Measurements from ENCODE around the gene COL4A5.

Gene COL4A5

DNA sequence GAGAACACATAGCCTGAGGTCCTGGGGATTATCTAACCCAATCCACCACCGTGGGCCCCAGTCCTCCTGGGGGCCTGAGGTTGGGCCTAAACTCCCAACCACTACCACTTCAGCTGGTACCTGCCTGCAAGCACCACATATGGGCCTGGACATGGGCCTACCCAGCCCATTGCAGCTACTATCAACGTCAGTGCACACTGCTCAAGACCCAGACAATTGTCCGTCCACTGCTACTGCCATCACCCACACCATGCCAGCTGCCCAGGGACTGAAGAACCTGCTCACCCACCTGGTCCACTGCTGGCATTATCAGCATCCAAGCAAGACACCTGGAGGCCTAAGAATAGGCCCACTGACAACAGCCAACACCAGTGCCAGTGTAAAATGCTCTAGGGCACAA, 88.1 kb downstream of the COL4A5 start:
- TF ChIP-seq EZH2phosphoT487 (conservative IDR thresholded peaks at IDR 0.05; ENCODE audit: low read length) = no peak
- TF ChIP-seq, protein P1, sequence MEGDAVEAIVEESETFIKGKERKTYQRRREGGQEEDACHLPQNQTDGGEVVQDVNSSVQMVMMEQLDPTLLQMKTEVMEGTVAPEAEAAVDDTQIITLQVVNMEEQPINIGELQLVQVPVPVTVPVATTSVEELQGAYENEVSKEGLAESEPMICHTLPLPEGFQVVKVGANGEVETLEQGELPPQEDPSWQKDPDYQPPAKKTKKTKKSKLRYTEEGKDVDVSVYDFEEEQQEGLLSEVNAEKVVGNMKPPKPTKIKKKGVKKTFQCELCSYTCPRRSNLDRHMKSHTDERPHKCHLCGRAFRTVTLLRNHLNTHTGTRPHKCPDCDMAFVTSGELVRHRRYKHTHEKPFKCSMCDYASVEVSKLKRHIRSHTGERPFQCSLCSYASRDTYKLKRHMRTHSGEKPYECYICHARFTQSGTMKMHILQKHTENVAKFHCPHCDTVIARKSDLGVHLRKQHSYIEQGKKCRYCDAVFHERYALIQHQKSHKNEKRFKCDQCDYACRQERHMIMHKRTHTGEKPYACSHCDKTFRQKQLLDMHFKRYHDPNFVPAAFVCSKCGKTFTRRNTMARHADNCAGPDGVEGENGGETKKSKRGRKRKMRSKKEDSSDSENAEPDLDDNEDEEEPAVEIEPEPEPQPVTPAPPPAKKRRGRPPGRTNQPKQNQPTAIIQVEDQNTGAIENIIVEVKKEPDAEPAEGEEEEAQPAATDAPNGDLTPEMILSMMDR (IDR thresholded peaks at IDR 0.05; ENCODE audit: insufficient read depth, low read length, poor library complexity, severe bottlenecking) = no peak
- H3K9me2 ChIP-seq (replicated peaks; ENCODE audit: insufficient read depth, low read length) = no peaks in the 10 kb centered on the region
- H3K4me3 ChIP-seq (ENCODE audit: insufficient read depth, low read length, poor library complexity, severe bottlenecking) = no peak overlapping the region
- no peak overlapping the region for H2AFZ ChIP-seq (ENCODE audit: low read depth, low read length, severe bottlenecking)
- H3F3A ChIP-seq (ENCODE audit: insufficient read depth) = no peaks in the 10 kb centered on the region
- H3K27ac ChIP-seq (ENCODE audit: low read depth, low read length) = no peak overlapping the region
- H3K79me2 ChIP-seq (ENCODE audit: insufficient read depth, low read length) = no peaks in the 10 kb centered on the region
- H3K27me3 ChIP-seq (ENCODE audit: low read length) = no peaks in the 10 kb centered on the region
- H3K36me3 ChIP-seq (ENCODE audit: low read length) = no peaks in the 10 kb centered on the region
- H3K4me2 ChIP-seq (ENCODE audit: low read depth, low read length, poor library complexity, severe bottlenecking) = no peak overlapping the region
- H3K9ac ChIP-seq (ENCODE audit: low read length) = no peak overlapping the region
- no peaks in the 10 kb centered on the region for H3K9me3 ChIP-seq (ENCODE audit: insufficient read depth, low read length)
- no peaks in the 10 kb centered on the region for H4K20me1 ChIP-seq (ENCODE audit: low read depth, low read length)

- no peaks in the 10 kb centered on the region for H3K36me3 ChIP-seq (ENCODE audit: low read length)
- no peaks in the 10 kb centered on the region for H3F3A ChIP-seq (ENCODE audit: insufficient read depth)
- no peaks in the 10 kb centered on the region for H3K9me2 ChIP-seq (replicated peaks; ENCODE audit: insufficient read depth, low read length)
- TF ChIP-seq, protein P1 (IDR thresholded peaks at IDR 0.05; ENCODE audit: insufficient read depth, low read length, poor library complexity, severe bottlenecking) = peak; percentile 19
- no peak for TF ChIP-seq EZH2phosphoT487 (conservative IDR thresholded peaks at IDR 0.05; ENCODE audit: low read length)
- no peak overlapping the region for H3K9ac ChIP-seq (ENCODE audit: low read length)
- H4K20me1 ChIP-seq (ENCODE audit: low read depth, low read length) = no peaks in the 10 kb centered on the region
- H3K4me3 ChIP-seq (ENCODE audit: insufficient read depth, low read length, poor library complexity, severe bottlenecking) = no peak overlapping the region
- no peaks in the 10 kb centered on the region for H3K27me3 ChIP-seq (ENCODE audit: low read length)
- H3K27ac ChIP-seq (ENCODE audit: low read depth, low read length) = no peak overlapping the region
- no peaks in the 10 kb centered on the region for H3K9me3 ChIP-seq (ENCODE audit: insufficient read depth, low read length)
- H2AFZ ChIP-seq (ENCODE audit: low read depth, low read length, severe bottlenecking) = no peak overlapping the region
- no peak overlapping the region for H3K4me2 ChIP-seq (ENCODE audit: low read depth, low read length, poor library complexity, severe bottlenecking)
- no peaks in the 10 kb centered on the region for H3K79me2 ChIP-seq (ENCODE audit: insufficient read depth, low read length)
Observed at GRCh38 chrX:108537005-108537404, 97.4 kb downstream of the COL4A5 start.

DNA sequence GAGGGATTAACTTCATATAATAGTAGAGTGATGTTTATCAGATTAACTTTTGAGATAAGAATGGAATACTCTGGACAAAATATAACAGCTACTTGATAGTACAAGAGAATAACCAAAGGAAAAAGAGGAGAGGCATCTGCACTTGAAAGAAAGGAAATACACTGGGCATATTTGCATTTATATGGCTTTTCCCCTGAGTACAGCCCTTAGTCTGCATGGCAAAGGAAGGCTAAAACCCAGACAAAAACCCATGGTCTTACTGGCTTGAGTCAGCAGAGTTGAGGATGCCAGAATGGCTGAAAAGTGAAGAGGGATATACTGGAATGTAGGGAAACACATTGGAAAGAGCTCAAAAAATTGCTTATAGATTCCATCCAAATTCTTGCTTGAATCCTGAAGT, 101.6 kb downstream of the COL4A5 start:
- Histone ChIP-seq H3K79me2 (ENCODE audit: insufficient read depth, low read length) (no peaks in the 10 kb centered on the region), H3K9ac (ENCODE audit: low read length) (no peak overlapping the region), H4K20me1 (ENCODE audit: low read depth, low read length) (no peaks in the 10 kb centered on the region), H3K36me3 (ENCODE audit: low read length) (no peaks in the 10 kb centered on the region), H3K27ac (ENCODE audit: low read depth, low read length) (no peak overlapping the region), H3K4me3 (ENCODE audit: insufficient read depth, low read length, poor library complexity, severe bottlenecking) (no peak overlapping the region), H3K4me2 (ENCODE audit: low read depth, low read length, poor library complexity, severe bottlenecking) (no peak overlapping the region), H3F3A (ENCODE audit: insufficient read depth) (no peaks in the 10 kb centered on the region), H2AFZ (ENCODE audit: low read depth, low read length, severe bottlenecking) (no peak overlapping the region), H3K27me3 (ENCODE audit: low read length) (no peaks in the 10 kb centered on the region), H3K9me2 (replicated peaks; ENCODE audit: insufficient read depth, low read length) (no peaks in the 10 kb centered on the region), H3K9me3 (ENCODE audit: insufficient read depth, low read length) (no peaks in the 10 kb centered on the region)
- TF ChIP-seq EZH2phosphoT487 (conservative IDR thresholded peaks at IDR 0.05; ENCODE audit: low read length) = no peak
- TF ChIP-seq, protein P1 (IDR thresholded peaks at IDR 0.05; ENCODE audit: insufficient read depth, low read length, poor library complexity, severe bottlenecking) = no peak
